K562 (cell line): ENCODE results near the gene PDE11A. TPM values are rescaled to one million over a fixed set of nuclear protein-coding genes. Genes with fewer than 3 reads are reported as not detected.

ENCODE experiments used
- BHLHE40 ChIP-seq: IDR thresholded peaks from 2 replicates; pipeline ENCODE4 v1.6.1; 2011; ENCODE audit warnings: low read length, improper control_type of control experiment
- CC2D1A ChIP-seq: fragments of 450-650 bp; IDR thresholded peaks from 2 replicates; pipeline ENCODE4 v1.6.1; 2017; ENCODE audit warnings: mild to moderate bottlenecking
- CCAR2 ChIP-seq: fragments of 200-400 bp; formaldehyde crosslinking; IDR thresholded peaks from 2 replicates; pipeline ENCODE4 v1.6.1; 2017; ENCODE audit warnings: mild to moderate bottlenecking, low read depth, low read length
- DEAF1 ChIP-seq: fragments of 450-650 bp; formaldehyde crosslinking; IDR thresholded peaks from 2 replicates; pipeline ENCODE4 v1.4.0; 2020; ENCODE audit warnings: mild to moderate bottlenecking, moderate library complexity
- DPF2 ChIP-seq: fragments of 450-650 bp; IDR thresholded peaks from 2 replicates; pipeline ENCODE4 v1.6.1; 2016
- ETS2 ChIP-seq: IDR thresholded peaks from 2 replicates; pipeline ENCODE4 v1.6.1; 2016; ENCODE audit warnings: borderline replicate concordance, missing genetic modification characterization, mild to moderate bottlenecking, moderate library complexity, missing compliant biosample characterization; ENCODE audit not compliant: poor library complexity, severe bottlenecking
- GABPB1 ChIP-seq: sonication (generic); formaldehyde crosslinking; IDR thresholded peaks from 2 replicates; pipeline ENCODE4 v1.8.0; 2022; ENCODE audit warnings: mild to moderate bottlenecking, missing genetic modification reagents
- HNRNPLL ChIP-seq: fragments of 200-400 bp; formaldehyde crosslinking; IDR thresholded peaks from 2 replicates; pipeline ENCODE4 v1.6.1; 2017; ENCODE audit warnings: low read length, low read depth, mild to moderate bottlenecking; ENCODE audit not compliant: poor library complexity, severe bottlenecking
- MBD1 ChIP-seq: fragments of 250-450 bp; sonication (Bioruptor Pico); IDR thresholded peaks from 2 replicates; pipeline ENCODE4 v1.8.0; 2022; ENCODE audit warnings: inconsistent platforms
- SMAD2 ChIP-seq: fragments of 150-350 bp; IDR thresholded peaks from 2 replicates; pipeline ENCODE4 v1.6.1; 2014; ENCODE audit warnings: low read depth, mild to moderate bottlenecking, low read length
- STAT5A ChIP-seq: IDR thresholded peaks from 2 replicates; pipeline ENCODE4 v1.6.1; 2012; ENCODE audit warnings: low read length, inconsistent platforms, borderline replicate concordance
- TFE3 ChIP-seq: fragments of 450-650 bp; formaldehyde crosslinking; IDR thresholded peaks from 2 replicates; pipeline ENCODE4 v1.4.0; 2020; ENCODE audit warnings: mild to moderate bottlenecking, mixed read lengths
- THAP12 ChIP-seq: fragments of 250-450 bp; sonication (Bioruptor Pico); IDR thresholded peaks from 2 replicates; pipeline ENCODE4 v1.9.0; 2021; ENCODE audit warnings: mild to moderate bottlenecking, inconsistent platforms
- UBTF ChIP-seq, 2 experiments: IDR thresholded peaks; 2 replicates each; pipeline ENCODE4 v1.6.1; 2012; ENCODE audit warnings: improper control_type of control experiment in 2 of 2, low read depth in 2 of 2, low read length in 2 of 2, borderline replicate concordance in 1 of 2
- ZEB2 ChIP-seq: fragments of 450-650 bp; IDR thresholded peaks from 2 replicates; pipeline ENCODE4 v1.6.1; 2016
- ZNF124 ChIP-seq: sonication (generic); formaldehyde crosslinking; IDR thresholded peaks from 2 replicates; pipeline ENCODE4 v1.8.1; 2022; ENCODE audit warnings: missing genetic modification reagents
- ZNF830 ChIP-seq: fragments of 250-450 bp; sonication (Bioruptor Pico); IDR thresholded peaks from 2 replicates; pipeline ENCODE4 v1.5.0; 2021; ENCODE audit warnings: mild to moderate bottlenecking
- polyA plus RNA-seq, 8 experiments: library from polyadenylated mRNA; depleted of rRNA in 4 of 8; stranded (reverse) in 5 of 8; unstranded in 3 of 8; fragments of >200 nt; fragmentation: Nextera tagmentation in 2 of 8; fragmentation: Illumina TruSeq in 1 of 8; extraction: Ambion mirVana in 2 of 8; extraction: Trizol in 1 of 8; gene quantifications; 2 replicates each; pipeline versions ENCODE4 v1.2.1 to v1.2.3, GENCODE V29; 2011 to 2014; ENCODE audit warnings: inconsistent platforms in 1 of 8, missing spikeins in 1 of 8
- total RNA-seq, 7 experiments: library from RNA; depleted of rRNA in 6 of 7; stranded (reverse); fragments of >200 nt in 6 of 7; fragmentation: Illumina TruSeq in 2 of 7; extraction: Trizol in 2 of 7; gene quantifications; 2 replicates each; pipeline versions ENCODE4 v1.2.1 to v1.2.3, GENCODE V29; 2011 to 2021; ENCODE audit warnings: low replicate concordance in 1 of 7

The PDE11A gene
- total and polyA plus RNA-seq, 9 of the 15 experiments (the other 6 are each of a cell fraction or from before 2014, with no cell fraction given), result 3.2 to 22.1 (median 5.7) TPM

GRCh38 chr2:178112202-178113152, 39.9 kb upstream of the PDE11A start, which contains the start of gene RBM45 (continued):
- TF ChIP-seq SMAD2, result no peak
- TF ChIP-seq UBTF (IDR thresholded peaks at IDR 0.05; ENCODE audit: borderline replicate concordance in 1 of 2, low read depth in 2 of 2, low read length in 2 of 2), result peak; percentile 58 to 91; a peak in 3 of 4 replicates
- TF ChIP-seq THAP12 (CRISPR knock-in tag), result peak; percentile 98
- TF ChIP-seq BHLHE40, result peak; percentile 52; the same call in 1 of the 2 replicates
- TF ChIP-seq MBD1 (CRISPR knock-in tag), result no peak
- peak; percentile 93 for TF ChIP-seq CC2D1A
- TF ChIP-seq ZNF124, result no peak
- peak; percentile 76; the same call in 1 of the 2 replicates for TF ChIP-seq DEAF1 (CRISPR knock-in tag)
- TF ChIP-seq STAT5A, result peak; percentile 47; the same call in 1 of the 2 replicates
- TF ChIP-seq ETS2 (tag), result no peak
- no peak for TF ChIP-seq ZNF830
- peak; percentile 27; the same call in 1 of the 2 replicates for TF ChIP-seq DPF2
- TF ChIP-seq ZEB2, result peak; percentile 69; the same call in 1 of the 2 replicates
- peak; percentile 76 for TF ChIP-seq HNRNPLL
- peak; percentile 94 for TF ChIP-seq GABPB1 (CRISPR knock-in tag)
- TF ChIP-seq TFE3 (CRISPR knock-in tag), result no peak
- TF ChIP-seq CCAR2, result no peak
